Lower leg skin (tissue), 3 donors: Measurements from ENCODE around the gene PIGS.

Experiments used
- POLR2A ChIP-seq, 2 donors: fragments of 450-650 bp; IDR thresholded peaks; one replicate each; pipeline ENCODE4 v1.6.1; 2016 to 2017; ENCODE audit warnings: antibody characterized with exemption in 2 of 2, mild to moderate bottlenecking in 1 of 2, moderate library complexity in 1 of 2
- TF ChIP-seq, protein P1 (sequence below), 3 donors: fragments of 450-650 bp; IDR thresholded peaks; one replicate each; pipeline ENCODE4 v1.5.1; 2016; ENCODE audit warnings: antibody characterized with exemption in 3 of 3, mild to moderate bottlenecking in 3 of 3, moderate library complexity in 2 of 3

GRCh38 chr17:28551421-28552175, 19.7 kb downstream of the PIGS start:
- TF ChIP-seq, protein P1, sequence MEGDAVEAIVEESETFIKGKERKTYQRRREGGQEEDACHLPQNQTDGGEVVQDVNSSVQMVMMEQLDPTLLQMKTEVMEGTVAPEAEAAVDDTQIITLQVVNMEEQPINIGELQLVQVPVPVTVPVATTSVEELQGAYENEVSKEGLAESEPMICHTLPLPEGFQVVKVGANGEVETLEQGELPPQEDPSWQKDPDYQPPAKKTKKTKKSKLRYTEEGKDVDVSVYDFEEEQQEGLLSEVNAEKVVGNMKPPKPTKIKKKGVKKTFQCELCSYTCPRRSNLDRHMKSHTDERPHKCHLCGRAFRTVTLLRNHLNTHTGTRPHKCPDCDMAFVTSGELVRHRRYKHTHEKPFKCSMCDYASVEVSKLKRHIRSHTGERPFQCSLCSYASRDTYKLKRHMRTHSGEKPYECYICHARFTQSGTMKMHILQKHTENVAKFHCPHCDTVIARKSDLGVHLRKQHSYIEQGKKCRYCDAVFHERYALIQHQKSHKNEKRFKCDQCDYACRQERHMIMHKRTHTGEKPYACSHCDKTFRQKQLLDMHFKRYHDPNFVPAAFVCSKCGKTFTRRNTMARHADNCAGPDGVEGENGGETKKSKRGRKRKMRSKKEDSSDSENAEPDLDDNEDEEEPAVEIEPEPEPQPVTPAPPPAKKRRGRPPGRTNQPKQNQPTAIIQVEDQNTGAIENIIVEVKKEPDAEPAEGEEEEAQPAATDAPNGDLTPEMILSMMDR (IDR thresholded peaks at IDR 0.05), result no peak
- TF ChIP-seq POLR2A (IDR thresholded peaks at IDR 0.05), result no peak
